Stimulated activated naive CD8-positive, alpha-beta T cell treated with anti-CD3 and anti-CD28 coated beads, Interleukin-15, Interleukin-2, amounts not matched to agents 100 ng/mL and 50 ng/mL, for 24 hours (primary cell): Measurements from ENCODE around the gene PPP1R1C.
A peak's percentile ranks its signal among the peaks of the same experiment; 100 is the strongest.
"Not testable (repeated sequence)": the region's sequence is repeated elsewhere in the genome, so short reads cannot be mapped to it uniquely, and the experiment has no call there.

Source experiments
- H3K27ac Mint-ChIP-seq: one replicate; pipeline ENCODE4 v1.8.0; 2021; ENCODE audit warnings: mild to moderate bottlenecking, mixed read lengths
- H3K27me3 Mint-ChIP-seq: one replicate; pipeline ENCODE4 v1.8.0; 2021; ENCODE audit warnings: mixed read lengths
- H3K36me3 Mint-ChIP-seq: one replicate; pipeline ENCODE4 v1.8.0; 2021; ENCODE audit warnings: low read depth, mixed read lengths
- H3K4me1 Mint-ChIP-seq: one replicate; pipeline ENCODE4 v1.8.0; 2021; ENCODE audit warnings: low read depth, mixed read lengths
- H3K4me3 Mint-ChIP-seq: one replicate; pipeline ENCODE4 v1.8.0; 2021; ENCODE audit warnings: mild to moderate bottlenecking, mixed read lengths
- H3K9me3 Mint-ChIP-seq: one replicate; pipeline ENCODE4 v1.8.0; 2021; ENCODE audit warnings: mixed read lengths

The PPP1R1C gene

DNA sequence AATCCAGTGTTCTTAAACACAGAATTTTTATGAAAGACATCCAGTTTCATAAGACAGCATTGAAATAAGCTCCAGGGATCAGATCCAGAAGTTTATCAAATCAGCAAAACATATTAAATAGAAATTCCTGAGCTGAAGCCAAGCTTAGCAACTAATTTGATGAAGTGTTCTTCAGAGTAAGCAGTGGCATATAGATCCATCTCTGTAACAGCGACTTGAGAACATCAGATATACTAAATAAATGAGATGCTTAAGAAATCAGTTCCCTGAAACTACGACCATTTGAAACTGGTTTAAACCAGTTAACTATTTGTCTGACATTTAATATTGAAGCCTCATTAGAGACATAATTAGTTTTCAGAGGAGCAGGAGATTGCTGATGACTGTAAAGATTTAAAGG lies 34.1 kb downstream of the PPP1R1C start:
- no peak overlapping the region for H3K27ac Mint-ChIP-seq
- peaks cover 7% of the 10 kb centered on the region for H3K4me1 Mint-ChIP-seq
- H3K27me3 Mint-ChIP-seq: no peaks in the 10 kb centered on the region
- no peak overlapping the region for H3K4me3 Mint-ChIP-seq
- no peaks in the 10 kb centered on the region for H3K36me3 Mint-ChIP-seq
- peaks cover 13% of the 10 kb centered on the region for H3K9me3 Mint-ChIP-seq

GRCh38 chr2:182020286-182021070 lies 34.8 kb downstream of the PPP1R1C start:
- Mint-ChIP-seq H3K27ac (peak overlapping the region; percentile 45), H3K36me3 (no peaks in the 10 kb centered on the region), H3K4me1 (peaks cover 7% of the 10 kb centered on the region), H3K9me3 (peaks cover 7% of the 10 kb centered on the region), H3K27me3 (no peaks in the 10 kb centered on the region), H3K4me3 (no peak overlapping the region)

GRCh38 chr2:182023235-182023634 lies 37.6 kb downstream of the PPP1R1C start:
- Mint-ChIP-seq H3K4me3 (no peak overlapping the region), H3K27ac (no peak overlapping the region), H3K36me3 (no peaks in the 10 kb centered on the region), H3K27me3 (no peaks in the 10 kb centered on the region), H3K9me3 (peaks cover 7% of the 10 kb centered on the region), H3K4me1 (peaks cover 7% of the 10 kb centered on the region)

DNA sequence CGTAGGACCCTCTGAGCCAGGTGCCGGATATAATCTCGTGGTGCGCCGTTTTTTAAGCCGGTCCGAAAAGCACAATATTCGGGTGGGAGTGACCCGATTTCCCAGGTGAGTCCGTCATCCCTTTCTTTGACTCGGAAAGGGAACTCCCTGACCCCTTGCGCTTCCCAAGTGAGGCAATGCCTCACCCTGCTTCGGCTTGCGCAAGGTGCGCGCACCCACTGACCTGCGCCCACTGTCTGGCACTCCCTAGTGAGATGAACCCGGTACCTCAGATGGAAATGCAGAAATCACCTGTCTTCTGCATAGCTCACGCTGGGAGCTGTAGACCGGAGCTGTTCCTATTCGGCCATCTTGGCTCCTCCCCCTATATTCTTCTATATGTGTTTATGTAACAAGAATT lies 45.2 kb downstream of the PPP1R1C start:
- H3K4me1 Mint-ChIP-seq, H3K9me3 Mint-ChIP-seq, H3K4me3 Mint-ChIP-seq, H3K27me3 Mint-ChIP-seq, H3K36me3 Mint-ChIP-seq, H3K27ac Mint-ChIP-seq: not testable (repeated sequence)

GRCh38 chr2:182031956-182032355 lies 46.3 kb downstream of the PPP1R1C start:
- no peaks in the 10 kb centered on the region for H3K27me3 Mint-ChIP-seq
- H3K9me3 Mint-ChIP-seq: no peaks in the 10 kb centered on the region
- no peak overlapping the region for H3K4me3 Mint-ChIP-seq
- no peaks in the 10 kb centered on the region for H3K36me3 Mint-ChIP-seq
- no peak overlapping the region for H3K27ac Mint-ChIP-seq
- no peaks in the 10 kb centered on the region for H3K4me1 Mint-ChIP-seq

- H3K9me3 Mint-ChIP-seq: no peaks in the 10 kb centered on the region
Measured at GRCh38 chr2:182033449-182033848, 47.8 kb downstream of the PPP1R1C start.

GRCh38 chr2:182038576-182038975 lies 52.9 kb downstream of the PPP1R1C start:
- Mint-ChIP-seq H3K4me3 (no peak overlapping the region), H3K4me1 (no peaks in the 10 kb centered on the region), H3K9me3 (no peaks in the 10 kb centered on the region), H3K27me3 (no peaks in the 10 kb centered on the region), H3K36me3 (no peaks in the 10 kb centered on the region), H3K27ac (no peak overlapping the region)

More at GRCh38 chr2:182033449-182033848, 47.8 kb downstream of the PPP1R1C start:
- H3K4me3 Mint-ChIP-seq: no peak overlapping the region
- H3K27ac Mint-ChIP-seq: no peak overlapping the region
- no peaks in the 10 kb centered on the region for H3K36me3 Mint-ChIP-seq
- no peaks in the 10 kb centered on the region for H3K4me1 Mint-ChIP-seq
- H3K27me3 Mint-ChIP-seq: no peaks in the 10 kb centered on the region

DNA sequence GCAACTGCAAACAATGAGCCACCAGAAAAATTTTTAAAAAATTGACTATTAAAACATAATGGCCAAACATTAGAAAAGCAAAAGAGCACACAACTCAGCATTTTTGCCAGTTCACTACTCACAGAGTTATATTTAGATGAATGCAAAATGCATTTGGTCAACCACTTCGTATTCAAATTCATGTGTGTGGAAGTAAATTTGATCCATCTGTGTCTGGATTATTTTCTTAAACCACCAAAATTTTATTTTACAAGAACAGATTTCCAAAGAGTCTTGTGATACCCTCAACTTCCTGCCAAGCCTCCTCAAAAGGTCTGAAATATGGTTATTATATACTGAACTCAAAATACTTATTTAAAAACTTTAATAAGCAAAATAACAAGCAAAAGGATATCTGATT lies 57.4 kb downstream of the PPP1R1C start:
- H3K36me3 Mint-ChIP-seq: no peaks in the 10 kb centered on the region
- H3K4me1 Mint-ChIP-seq: no peaks in the 10 kb centered on the region
- H3K27me3 Mint-ChIP-seq: no peaks in the 10 kb centered on the region
- H3K27ac Mint-ChIP-seq: no peak overlapping the region
- no peaks in the 10 kb centered on the region for H3K9me3 Mint-ChIP-seq
- no peak overlapping the region for H3K4me3 Mint-ChIP-seq

DNA sequence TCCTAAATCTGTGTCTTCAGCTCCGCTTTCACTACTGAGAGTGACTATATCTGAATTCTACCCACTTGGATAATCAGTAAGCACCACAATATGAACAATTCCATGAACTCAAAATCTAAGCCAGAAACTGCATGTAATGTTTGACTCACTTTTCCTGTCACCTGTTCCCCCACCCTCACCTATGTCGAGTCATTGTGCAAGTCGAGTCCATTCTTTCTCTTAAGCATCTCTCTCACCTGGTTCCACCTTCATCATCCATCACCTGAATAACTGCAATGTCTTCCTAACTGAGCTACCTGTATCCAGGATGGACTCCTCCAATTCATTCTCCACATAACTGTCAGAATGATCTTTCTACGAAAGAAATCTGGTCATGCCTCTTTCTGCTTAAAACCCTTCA lies 58.2 kb downstream of the PPP1R1C start:
- no peaks in the 10 kb centered on the region for H3K36me3 Mint-ChIP-seq
- no peaks in the 10 kb centered on the region for H3K9me3 Mint-ChIP-seq
- H3K27ac Mint-ChIP-seq: no peak overlapping the region
- no peak overlapping the region for H3K4me3 Mint-ChIP-seq
- H3K27me3 Mint-ChIP-seq: no peaks in the 10 kb centered on the region
- H3K4me1 Mint-ChIP-seq: no peaks in the 10 kb centered on the region

GRCh38 chr2:182047544-182047943 lies 61.9 kb downstream of the PPP1R1C start:
- Mint-ChIP-seq H3K4me1 (no peaks in the 10 kb centered on the region), H3K9me3 (no peaks in the 10 kb centered on the region), H3K27ac (no peak overlapping the region), H3K4me3 (no peak overlapping the region), H3K27me3 (no peaks in the 10 kb centered on the region), H3K36me3 (no peaks in the 10 kb centered on the region)

DNA sequence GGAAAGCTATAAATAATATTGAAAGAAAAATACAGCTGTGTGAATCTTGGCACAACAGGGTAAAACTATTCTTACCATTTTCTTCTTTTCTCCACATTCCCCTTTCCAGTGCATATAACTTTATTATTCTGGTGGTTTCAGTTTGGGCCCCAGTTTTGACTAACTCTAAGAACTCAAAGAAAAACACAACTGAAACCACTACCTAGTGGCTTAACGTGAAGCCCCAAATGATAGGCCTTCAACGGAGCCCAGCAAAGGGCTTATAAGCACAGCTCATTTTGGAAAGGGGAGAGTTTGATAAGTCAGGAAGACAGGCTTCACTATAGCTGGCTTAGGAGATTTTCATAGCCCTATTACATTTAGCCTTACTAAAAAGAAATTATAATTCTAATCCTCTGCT lies 62.4 kb downstream of the PPP1R1C start:
- no peak overlapping the region for H3K27ac Mint-ChIP-seq
- H3K9me3 Mint-ChIP-seq: no peaks in the 10 kb centered on the region
- no peaks in the 10 kb centered on the region for H3K4me1 Mint-ChIP-seq
- no peaks in the 10 kb centered on the region for H3K36me3 Mint-ChIP-seq
- peaks cover under 1% of the 10 kb centered on the region for H3K27me3 Mint-ChIP-seq
- H3K4me3 Mint-ChIP-seq: no peak overlapping the region

DNA sequence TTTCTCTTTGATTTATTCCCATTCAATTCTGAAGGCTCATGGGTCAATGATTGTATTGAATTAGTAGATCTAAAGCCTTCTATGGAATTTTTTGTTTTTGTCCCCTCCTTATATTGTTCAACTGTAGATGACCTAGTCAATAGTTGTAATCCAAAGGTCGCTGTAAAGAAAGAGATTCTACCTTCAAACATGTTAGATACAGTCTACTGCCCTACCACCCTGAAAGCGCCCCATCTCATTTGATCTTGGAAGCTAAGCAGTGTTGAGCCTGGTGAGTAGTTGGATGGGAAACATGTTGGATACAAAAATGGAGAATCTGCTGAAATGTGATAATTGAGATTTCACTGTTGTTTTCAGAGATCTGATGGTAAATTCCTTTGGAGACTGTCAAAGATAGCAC lies 63.0 kb downstream of the PPP1R1C start:
- Mint-ChIP-seq H3K4me1 (no peaks in the 10 kb centered on the region), H3K9me3 (no peaks in the 10 kb centered on the region)

DNA sequence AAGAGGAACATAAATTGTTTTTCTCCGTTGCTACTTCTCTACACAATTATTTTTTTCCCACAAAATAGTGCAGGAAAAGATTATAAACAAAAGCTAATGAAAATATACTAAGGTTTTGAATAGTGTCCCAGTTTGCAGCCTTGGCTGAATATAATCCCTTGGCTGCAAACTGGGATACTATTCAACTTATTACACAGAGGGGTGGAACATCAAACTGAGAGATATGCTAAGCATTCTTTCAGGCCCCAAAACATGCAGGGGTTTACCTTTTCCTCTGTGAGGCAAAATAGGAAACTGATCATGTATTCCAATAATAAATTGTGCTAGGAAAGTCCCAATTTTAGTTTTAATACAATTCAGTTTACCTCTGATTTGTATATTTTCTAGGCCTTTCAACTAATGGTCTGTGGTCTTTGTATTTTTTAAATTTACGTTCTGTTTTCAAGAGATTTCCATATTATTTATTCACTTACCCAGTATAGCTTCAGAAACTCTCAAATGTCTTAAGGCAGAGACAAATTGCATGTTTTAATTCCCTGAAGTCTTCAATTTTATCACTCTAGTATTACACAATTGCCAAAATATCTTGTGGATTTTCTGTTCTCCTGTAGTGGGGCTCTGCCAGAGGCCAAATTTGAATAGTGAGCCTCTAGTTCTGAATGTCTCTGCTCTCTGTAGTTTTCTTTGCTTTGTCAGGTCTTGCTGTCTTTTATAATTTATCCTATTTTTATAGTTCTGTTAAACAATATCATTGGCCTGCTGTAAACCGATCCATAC lies 63.9 kb downstream of the PPP1R1C start:
- no peaks in the 10 kb centered on the region for H3K9me3 Mint-ChIP-seq
- no peaks in the 10 kb centered on the region for H3K4me1 Mint-ChIP-seq
- H3K4me3 Mint-ChIP-seq: no peak overlapping the region
- no peaks in the 10 kb centered on the region for H3K36me3 Mint-ChIP-seq
- peaks cover 4% of the 10 kb centered on the region for H3K27me3 Mint-ChIP-seq
- H3K27ac Mint-ChIP-seq: no peak overlapping the region

More for the DNA sequence above, 63.0 kb downstream of the PPP1R1C start:
- Mint-ChIP-seq H3K4me3 (no peak overlapping the region), H3K27ac (no peak overlapping the region), H3K27me3 (peaks cover 4% of the 10 kb centered on the region), H3K36me3 (no peaks in the 10 kb centered on the region)

DNA sequence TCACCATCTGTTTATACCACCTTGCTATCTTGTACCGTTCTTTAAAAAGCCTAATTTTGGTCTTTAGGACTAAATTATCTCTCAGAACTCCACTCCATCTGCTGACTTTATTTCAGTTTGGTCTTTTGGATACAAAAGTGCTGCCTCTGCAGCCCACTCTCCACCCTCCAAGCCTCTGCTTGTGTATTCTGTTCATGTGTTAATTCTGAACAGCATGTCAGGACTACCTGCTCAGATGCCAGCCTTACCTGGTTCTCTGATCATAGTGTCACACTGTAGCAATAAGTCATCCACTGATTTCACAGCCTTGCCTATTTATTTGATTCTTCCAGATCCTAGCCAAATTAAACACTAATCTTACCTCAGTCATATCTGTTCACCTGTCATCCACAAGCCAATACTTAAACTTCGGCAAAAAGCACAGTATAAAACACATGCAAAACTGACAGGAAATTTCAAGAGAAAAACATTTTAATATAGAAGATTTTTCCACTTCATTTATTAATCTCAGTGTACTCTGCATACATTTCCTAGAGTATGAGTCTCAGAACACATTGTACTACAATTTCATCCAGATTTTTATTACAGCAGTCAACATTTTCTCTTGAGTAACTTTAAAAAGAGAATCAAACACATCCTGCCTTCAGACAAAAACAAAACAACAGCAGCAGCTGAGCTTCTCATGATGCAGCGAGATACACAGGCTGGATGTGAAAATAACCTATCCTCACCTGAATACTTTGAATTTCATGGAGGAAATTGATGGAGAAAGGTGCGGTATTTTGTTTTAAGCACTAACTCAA lies 64.9 kb downstream of the PPP1R1C start:
- Mint-ChIP-seq H3K27me3 (peaks cover 7% of the 10 kb centered on the region), H3K36me3 (no peaks in the 10 kb centered on the region), H3K9me3 (no peaks in the 10 kb centered on the region), H3K4me3 (no peak overlapping the region), H3K27ac (no peak overlapping the region), H3K4me1 (no peaks in the 10 kb centered on the region)

DNA sequence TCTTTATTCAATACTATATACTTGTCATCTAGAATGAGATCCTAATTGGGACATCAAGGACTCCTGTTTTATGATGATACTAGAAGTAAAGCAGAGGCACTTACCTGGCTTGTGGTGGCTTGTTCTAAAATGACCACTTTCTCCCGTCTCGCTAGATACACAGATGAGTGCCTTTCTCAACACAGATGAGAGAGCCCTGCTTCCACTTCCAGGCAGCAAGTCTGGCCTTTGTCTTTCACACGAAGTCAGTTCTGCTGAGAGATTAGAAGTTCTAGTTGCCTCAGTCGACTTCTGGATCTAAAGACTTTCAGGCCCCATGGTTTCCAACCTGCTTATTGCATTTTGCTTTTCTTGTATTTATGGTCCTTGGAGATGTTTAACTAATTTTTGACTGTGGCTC lies 70.3 kb downstream of the PPP1R1C start:
- Mint-ChIP-seq H3K36me3 (no peaks in the 10 kb centered on the region), H3K4me3 (no peak overlapping the region), H3K27me3 (peaks cover 19% of the 10 kb centered on the region), H3K27ac (no peak overlapping the region), H3K9me3 (no peaks in the 10 kb centered on the region), H3K4me1 (no peaks in the 10 kb centered on the region)
